HAP-1 (cell line): ENCODE measurements around the gene BAHCC1.
"Not testable (repeated sequence)": the region's sequence is repeated elsewhere in the genome, so short reads cannot be mapped to it uniquely, and the experiment has no call there.

Source experiments
- DNase-seq, 2 experiments: peaks; one replicate each; pipeline ENCODE4 v3.0.0-alpha.2; 2016 to 2020; ENCODE audit warnings: low spot score in 2 of 2
- H3K27me3 ChIP-seq: fragments of 250-450 bp; sonication (Bioruptor Pico); 2 replicates; pipeline ENCODE4 v1.5.1; 2020; ENCODE audit warnings: low read depth, mild to moderate bottlenecking, moderate library complexity
- H3K36me3 ChIP-seq: fragments of 250-450 bp; sonication (Bioruptor Pico); replicated peaks from 2 replicates; pipeline ENCODE4 v1.5.1; 2020; ENCODE audit warnings: mild to moderate bottlenecking
- H3K4me1 ChIP-seq: fragments of 250-450 bp; sonication (Bioruptor Pico); 2 replicates; pipeline ENCODE4 v1.5.1; 2020; ENCODE audit warnings: mild to moderate bottlenecking
- H3K4me3 ChIP-seq: fragments of 250-450 bp; sonication (Bioruptor Pico); 2 replicates; pipeline ENCODE4 v1.5.1; 2020; ENCODE audit warnings: mild to moderate bottlenecking, moderate library complexity
- H3K9me3 ChIP-seq: fragments of 250-450 bp; sonication (Bioruptor Pico); 2 replicates; pipeline ENCODE4 v1.5.1; 2020; ENCODE audit warnings: mild to moderate bottlenecking, moderate library complexity
- in situ Hi-C: fragments of 300-500 bp; cut with MboI; formaldehyde crosslinking; loops from 3 replicates; pipeline ENCODE4 v1.14.3; 2020; ENCODE audit warnings: low sequenced_read_pairs, inconsistent platforms, mixed read lengths

Gene BAHCC1

GRCh38 chr17:81422776-81423697, 27.8 kb downstream of the BAHCC1 start:
- in situ Hi-C loops: no loop called here
- Histone ChIP-seq H3K9me3 (no peaks in the 10 kb centered on the region), H3K36me3 (no peaks in the 10 kb centered on the region), H3K27me3 (no peaks in the 10 kb centered on the region), H3K4me3 (no peak overlapping the region), H3K4me1 (peaks cover 8% of the 10 kb centered on the region; the same call in 1 of the 2 replicates)
- no peak for DNase-seq

GRCh38 chr17:81423698-81424071, 28.4 kb downstream of the BAHCC1 start:
- H3K4me1 ChIP-seq: peaks cover 8% of the 10 kb centered on the region; the same call in 1 of the 2 replicates
- H3K4me3 ChIP-seq: no peak overlapping the region
- H3K27me3 ChIP-seq: no peaks in the 10 kb centered on the region
- no peaks in the 10 kb centered on the region for H3K9me3 ChIP-seq
- in situ Hi-C loops: no loop called here
- H3K36me3 ChIP-seq: no peaks in the 10 kb centered on the region
- DNase-seq: no peak

- in situ Hi-C loops: no loop called here
- Histone ChIP-seq H3K4me1 (peaks cover 3% of the 10 kb centered on the region; the same call in 1 of the 2 replicates), H3K4me3 (no peak overlapping the region), H3K9me3 (no peaks in the 10 kb centered on the region), H3K27me3 (no peaks in the 10 kb centered on the region), H3K36me3 (no peaks in the 10 kb centered on the region)
- no peak for DNase-seq
Observed at GRCh38 chr17:81424151-81425017, 29.1 kb downstream of the BAHCC1 start.

- H3K9me3 ChIP-seq, H3K27me3 ChIP-seq, DNase-seq, H3K36me3 ChIP-seq, H3K4me1 ChIP-seq, H3K4me3 ChIP-seq, in situ Hi-C loops: not testable (repeated sequence)
Observed at GRCh38 chr17:81425041-81425440, 29.8 kb downstream of the BAHCC1 start.

- H3K4me1 ChIP-seq, in situ Hi-C loops, DNase-seq, H3K9me3 ChIP-seq, H3K27me3 ChIP-seq, H3K4me3 ChIP-seq, H3K36me3 ChIP-seq: not testable (repeated sequence)
Observed at GRCh38 chr17:81425716-81426392, 30.6 kb downstream of the BAHCC1 start.

GRCh38 chr17:81426393-81427172, 31.3 kb downstream of the BAHCC1 start:
- no peak for DNase-seq
- Histone ChIP-seq H3K9me3 (no peaks in the 10 kb centered on the region), H3K27me3 (no peaks in the 10 kb centered on the region), H3K4me3 (no peak overlapping the region), H3K36me3 (no peaks in the 10 kb centered on the region), H3K4me1 (no peaks in the 10 kb centered on the region)
- in situ Hi-C loops: no loop called here

GRCh38 chr17:81427173-81428120, 32.2 kb downstream of the BAHCC1 start:
- H3K4me1 ChIP-seq: no peaks in the 10 kb centered on the region
- no peak for DNase-seq
- H3K4me3 ChIP-seq: no peak overlapping the region
- H3K9me3 ChIP-seq: no peaks in the 10 kb centered on the region
- no peaks in the 10 kb centered on the region for H3K36me3 ChIP-seq
- in situ Hi-C loops: no loop called here
- H3K27me3 ChIP-seq: no peaks in the 10 kb centered on the region

GRCh38 chr17:81428121-81428515, 32.9 kb downstream of the BAHCC1 start:
- H3K4me3 ChIP-seq: no peak overlapping the region
- H3K4me1 ChIP-seq: no peaks in the 10 kb centered on the region
- no peaks in the 10 kb centered on the region for H3K27me3 ChIP-seq
- in situ Hi-C loops: no loop called here
- DNase-seq: no peak
- no peaks in the 10 kb centered on the region for H3K9me3 ChIP-seq
- H3K36me3 ChIP-seq: no peaks in the 10 kb centered on the region

GRCh38 chr17:81428516-81428915, 33.3 kb downstream of the BAHCC1 start:
- Histone ChIP-seq H3K27me3 (no peaks in the 10 kb centered on the region), H3K4me1 (no peaks in the 10 kb centered on the region), H3K4me3 (no peak overlapping the region), H3K36me3 (no peaks in the 10 kb centered on the region), H3K9me3 (no peaks in the 10 kb centered on the region)
- in situ Hi-C loops: no loop called here
- no peak for DNase-seq

GRCh38 chr17:81428948-81429774, 33.9 kb downstream of the BAHCC1 start:
- H3K4me3 ChIP-seq: no peak overlapping the region
- H3K27me3 ChIP-seq: no peaks in the 10 kb centered on the region
- no peaks in the 10 kb centered on the region for H3K9me3 ChIP-seq
- H3K4me1 ChIP-seq: no peaks in the 10 kb centered on the region
- H3K36me3 ChIP-seq: no peaks in the 10 kb centered on the region
- DNase-seq: no peak
- in situ Hi-C loops: no loop called here

- in situ Hi-C loops: no loop called here
- H3K4me1 ChIP-seq: no peaks in the 10 kb centered on the region
- no peaks in the 10 kb centered on the region for H3K36me3 ChIP-seq
- DNase-seq: no peak
- H3K9me3 ChIP-seq: no peaks in the 10 kb centered on the region
- no peaks in the 10 kb centered on the region for H3K27me3 ChIP-seq
- no peak overlapping the region for H3K4me3 ChIP-seq
Observed at GRCh38 chr17:81429821-81430551, 34.7 kb downstream of the BAHCC1 start.
